ENCODE results near the gene C10orf120.

The C10orf120 gene

DNA sequence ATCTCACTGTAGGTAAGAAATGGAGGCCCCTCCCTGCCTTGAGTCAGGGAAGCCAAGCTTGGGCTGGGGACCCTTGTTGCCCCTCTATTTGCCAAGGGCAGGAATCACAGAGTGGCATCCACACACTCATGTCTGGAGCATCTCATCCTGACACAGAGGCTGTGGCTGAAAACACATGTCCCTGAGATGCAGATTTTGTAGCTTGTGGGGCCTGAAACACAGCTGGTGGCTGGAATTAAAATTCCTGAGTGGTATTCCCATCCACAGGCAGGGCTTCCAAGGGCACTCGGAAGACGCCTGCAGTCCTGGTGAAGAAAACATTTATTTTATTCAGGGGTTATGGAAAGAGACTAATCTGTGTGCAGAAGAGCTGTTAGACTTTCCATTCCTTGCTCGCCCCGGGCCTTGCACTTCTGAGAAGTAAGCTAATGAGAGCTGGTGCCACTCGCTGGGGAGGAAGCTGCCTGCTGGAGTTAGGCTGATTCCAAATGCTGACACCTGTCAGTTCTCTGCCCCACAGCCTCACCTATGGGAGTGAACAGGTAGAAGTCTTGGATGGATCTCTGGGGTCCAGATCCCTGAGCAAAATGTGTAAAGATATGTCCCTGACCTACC lies 36.0 kb downstream of the C10orf120 start:
- H3K9ac ChIP-seq (ENCODE audit: low read depth, low read length, poor library complexity, severe bottlenecking) = no peak overlapping the region
- no peaks in the 10 kb centered on the region for H3K27me3 ChIP-seq (ENCODE audit: insufficient read depth, low read length, poor library complexity, severe bottlenecking)
- H3K9me2 ChIP-seq (replicated peaks; ENCODE audit: low read depth, low read length) = no peaks in the 10 kb centered on the region

DNA sequence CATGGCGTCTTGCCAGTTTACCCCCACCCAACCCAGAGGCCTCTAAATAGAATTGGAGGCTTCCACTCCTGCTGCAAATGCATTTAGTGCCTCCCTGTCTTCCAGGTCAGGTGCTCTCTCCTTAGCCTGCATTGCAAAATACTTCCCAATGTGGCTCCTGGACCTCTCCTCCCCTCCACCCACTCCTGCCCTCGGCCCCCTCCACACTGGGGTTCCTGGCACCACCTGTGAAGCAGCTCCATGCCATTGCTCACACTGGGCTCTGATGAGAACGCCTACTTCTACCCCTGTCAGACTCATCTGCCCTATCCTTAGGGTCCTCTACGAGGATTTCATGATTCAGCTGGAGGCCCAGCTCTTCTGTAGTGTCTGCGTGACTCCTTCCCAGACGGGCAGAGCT lies 37.4 kb downstream of the C10orf120 start:
- Histone ChIP-seq H4K20me1 (ENCODE audit: insufficient read depth, low read length, poor library complexity, severe bottlenecking) (no peaks in the 10 kb centered on the region), H3K27me3 (ENCODE audit: insufficient read depth, low read length, poor library complexity, severe bottlenecking) (no peaks in the 10 kb centered on the region), H3K79me2 (ENCODE audit: insufficient read depth, low read length) (no peaks in the 10 kb centered on the region), H3K4me2 (ENCODE audit: low read depth, low read length, poor library complexity, severe bottlenecking) (no peak overlapping the region), H3K9ac (ENCODE audit: low read depth, low read length, poor library complexity, severe bottlenecking) (no peak overlapping the region), H3K4me1 (ENCODE audit: insufficient read depth, low read length, poor library complexity, severe bottlenecking) (no peaks in the 10 kb centered on the region), H2AFZ (ENCODE audit: low read length) (no peak overlapping the region), H3K4me3 (ENCODE audit: low read length, poor library complexity, severe bottlenecking) (no peak overlapping the region), H3K9me2 (replicated peaks; ENCODE audit: low read depth, low read length) (no peaks in the 10 kb centered on the region), H3K36me3 (ENCODE audit: insufficient read depth, low read length) (no peaks in the 10 kb centered on the region), H3F3A (ENCODE audit: low read depth) (no peaks in the 10 kb centered on the region), H3K9me3 (ENCODE audit: insufficient read depth, low read depth, low read length) (no peaks in the 10 kb centered on the region)
- TF ChIP-seq EZH2phosphoT487 (IDR thresholded peaks at IDR 0.05; ENCODE audit: borderline replicate concordance) = no peak
- TF ChIP-seq CTCF (conservative IDR thresholded peaks at IDR 0.05; ENCODE audit: low read length) = no peak

More for the DNA sequence above, 36.0 kb downstream of the C10orf120 start:
- Histone ChIP-seq H3K4me3 (ENCODE audit: low read length, poor library complexity, severe bottlenecking) (no peak overlapping the region), H2AFZ (ENCODE audit: low read length) (no peak overlapping the region), H4K20me1 (ENCODE audit: insufficient read depth, low read length, poor library complexity, severe bottlenecking) (no peaks in the 10 kb centered on the region), H3K4me2 (ENCODE audit: low read depth, low read length, poor library complexity, severe bottlenecking) (no peak overlapping the region), H3K36me3 (ENCODE audit: insufficient read depth, low read length) (no peaks in the 10 kb centered on the region), H3K4me1 (ENCODE audit: insufficient read depth, low read length, poor library complexity, severe bottlenecking) (no peaks in the 10 kb centered on the region), H3K9me3 (ENCODE audit: insufficient read depth, low read depth, low read length) (no peaks in the 10 kb centered on the region), H3K79me2 (ENCODE audit: insufficient read depth, low read length) (no peaks in the 10 kb centered on the region), H3F3A (ENCODE audit: low read depth) (no peaks in the 10 kb centered on the region)
- TF ChIP-seq CTCF (conservative IDR thresholded peaks at IDR 0.05; ENCODE audit: low read length) = no peak
- no peak for TF ChIP-seq EZH2phosphoT487 (IDR thresholded peaks at IDR 0.05; ENCODE audit: borderline replicate concordance)

DNA sequence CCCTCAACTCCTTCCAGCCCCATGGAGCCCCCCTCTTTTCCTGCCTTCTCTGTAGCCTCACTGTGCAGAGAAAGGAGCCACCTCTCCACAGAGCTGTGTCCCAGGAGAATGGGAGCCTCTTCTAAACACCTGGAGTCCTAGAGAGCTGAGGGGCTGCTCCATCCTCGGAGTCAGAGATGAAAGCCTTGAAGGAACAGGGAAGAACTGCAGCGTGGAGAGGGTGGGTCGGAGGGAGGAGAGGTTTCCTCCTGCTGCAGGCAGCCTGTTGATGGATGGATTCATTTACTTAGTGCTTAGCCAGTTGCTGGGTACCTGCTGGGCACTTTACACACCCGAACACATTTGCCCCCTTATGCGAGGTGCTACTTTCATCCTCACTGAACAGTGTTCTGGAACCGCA lies 39.0 kb downstream of the C10orf120 start:
- Histone ChIP-seq H3F3A (ENCODE audit: low read depth) (no peaks in the 10 kb centered on the region), H4K20me1 (ENCODE audit: insufficient read depth, low read length, poor library complexity, severe bottlenecking) (no peaks in the 10 kb centered on the region), H3K27me3 (ENCODE audit: insufficient read depth, low read length, poor library complexity, severe bottlenecking) (no peaks in the 10 kb centered on the region)

More for the DNA sequence above, 39.0 kb downstream of the C10orf120 start:
- no peaks in the 10 kb centered on the region for H3K4me1 ChIP-seq (ENCODE audit: insufficient read depth, low read length, poor library complexity, severe bottlenecking)
- no peaks in the 10 kb centered on the region for H3K9me2 ChIP-seq (replicated peaks; ENCODE audit: low read depth, low read length)
- no peaks in the 10 kb centered on the region for H3K79me2 ChIP-seq (ENCODE audit: insufficient read depth, low read length)
- TF ChIP-seq EZH2phosphoT487 (IDR thresholded peaks at IDR 0.05; ENCODE audit: borderline replicate concordance) (no peak), CTCF (conservative IDR thresholded peaks at IDR 0.05; ENCODE audit: low read length) (no peak)
- H3K4me2 ChIP-seq (ENCODE audit: low read depth, low read length, poor library complexity, severe bottlenecking) = no peak overlapping the region
- no peak overlapping the region for H3K4me3 ChIP-seq (ENCODE audit: low read length, poor library complexity, severe bottlenecking)
- H3K9ac ChIP-seq (ENCODE audit: low read depth, low read length, poor library complexity, severe bottlenecking) = no peak overlapping the region
- H3K9me3 ChIP-seq (ENCODE audit: insufficient read depth, low read depth, low read length) = no peaks in the 10 kb centered on the region
- H2AFZ ChIP-seq (ENCODE audit: low read length) = no peak overlapping the region
- H3K36me3 ChIP-seq (ENCODE audit: insufficient read depth, low read length) = no peaks in the 10 kb centered on the region
